GM19023 (cell line): Measurements from ENCODE around the gene MCC.

Experiments
- ATAC-seq: cut with Tn5 transposase; IDR thresholded peaks from one replicate; pipeline ENCODE4 v1.9.1; 2021; ENCODE audit warnings: mild to moderate bottlenecking, moderate library complexity; ENCODE audit not compliant: unreplicated experiment

MCC gene

DNA sequence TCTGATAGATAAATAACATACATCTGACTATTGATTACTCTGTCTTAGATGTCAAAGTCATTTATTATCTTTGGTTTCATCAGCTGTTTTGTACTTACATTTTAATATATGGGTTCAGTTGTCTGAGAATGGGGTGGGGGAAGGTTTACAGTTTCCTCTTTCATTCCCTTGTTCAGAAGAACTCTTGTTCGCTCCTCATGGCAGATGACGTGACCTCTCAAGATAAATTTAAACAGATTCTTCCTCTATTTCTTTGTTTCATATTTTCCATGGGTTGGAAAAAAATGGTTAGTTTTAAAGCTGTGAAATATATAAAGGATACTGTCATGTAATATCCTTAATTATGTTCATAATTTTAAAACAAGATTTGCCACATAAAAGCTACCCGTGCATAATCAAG is 114.8 kb downstream of the MCC start:
- ATAC-seq: no peak

DNA sequence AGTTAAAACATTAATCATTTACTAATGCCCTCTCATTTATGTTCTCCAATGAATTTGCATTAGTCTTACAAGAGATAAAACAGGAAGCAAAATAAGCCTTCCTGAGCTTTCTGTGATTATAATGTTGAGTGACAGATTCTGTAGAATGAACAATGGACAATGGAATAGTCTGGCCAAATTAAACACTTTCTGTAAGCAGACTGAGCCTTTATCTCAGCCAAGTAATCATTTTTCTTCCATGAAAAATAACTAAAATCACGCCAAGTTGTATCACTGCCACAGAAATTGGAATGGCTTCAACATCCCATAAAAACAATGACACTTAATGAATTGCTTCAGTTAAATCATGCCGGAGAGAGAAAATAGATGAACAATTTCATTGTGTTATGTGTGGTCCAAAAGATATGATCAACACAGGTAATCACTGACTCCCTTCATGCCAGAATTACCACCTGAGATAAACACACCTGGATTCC is 116.5 kb downstream of the MCC start:
- no peak for ATAC-seq

DNA sequence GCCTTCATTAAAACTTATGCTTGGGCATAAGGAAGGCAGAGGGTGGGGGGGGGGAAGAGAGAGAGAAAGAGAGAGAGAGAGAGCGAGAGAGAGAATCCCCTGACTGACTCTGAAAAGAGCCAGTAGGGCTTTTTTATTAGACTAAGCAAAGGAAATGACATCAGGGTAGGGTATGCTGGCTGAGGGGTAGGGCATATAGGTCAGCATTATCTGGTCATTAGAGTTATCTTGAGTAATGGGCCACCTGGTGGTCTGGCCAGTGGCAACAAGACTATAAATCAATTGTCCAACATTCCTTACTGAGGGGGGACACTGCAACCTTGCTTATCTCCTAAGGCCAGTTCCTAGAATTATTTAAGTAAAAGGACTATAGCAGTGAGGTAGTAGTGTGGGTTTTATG is 120.7 kb downstream of the MCC start:
- no peak for ATAC-seq

DNA sequence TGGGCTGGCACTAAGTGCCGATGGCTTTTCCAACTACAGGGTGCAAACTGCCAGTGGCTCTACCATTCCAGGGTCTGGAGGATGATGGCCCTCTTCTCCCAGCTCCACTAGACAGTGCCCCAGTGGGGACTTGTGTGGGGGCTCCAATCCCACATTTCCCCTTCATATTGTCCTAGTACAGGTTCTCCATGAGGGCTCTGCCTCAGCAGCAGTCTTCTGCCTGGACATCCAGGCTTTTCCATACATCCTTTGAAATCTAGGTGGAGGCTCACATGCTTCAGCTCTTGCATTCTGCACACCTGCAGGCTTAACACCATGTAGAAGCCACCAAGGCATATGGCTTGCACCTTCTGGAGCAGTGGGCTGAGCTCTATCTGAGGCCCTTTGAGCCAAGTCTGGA is 123.8 kb downstream of the MCC start:
- ATAC-seq: no peak

DNA sequence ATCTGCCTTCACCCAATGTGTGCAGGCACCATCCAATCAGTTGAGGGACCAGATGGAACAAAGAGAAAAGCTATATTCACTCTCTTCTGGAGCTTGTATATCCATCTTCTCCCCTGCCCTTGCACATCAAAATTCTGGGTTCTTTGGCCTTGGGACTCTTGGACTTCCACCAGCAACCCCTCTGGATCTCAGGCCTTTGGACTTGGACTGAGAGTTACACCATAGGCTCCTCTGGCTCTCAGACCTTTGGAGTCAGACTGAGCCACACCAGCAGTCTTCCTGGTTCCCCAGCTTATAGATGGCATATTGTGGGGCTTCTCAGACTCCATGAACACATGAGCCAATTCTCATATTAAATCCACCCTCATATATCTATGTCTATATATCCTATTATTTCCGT is 126.6 kb downstream of the MCC start:
- ATAC-seq: no peak

DNA sequence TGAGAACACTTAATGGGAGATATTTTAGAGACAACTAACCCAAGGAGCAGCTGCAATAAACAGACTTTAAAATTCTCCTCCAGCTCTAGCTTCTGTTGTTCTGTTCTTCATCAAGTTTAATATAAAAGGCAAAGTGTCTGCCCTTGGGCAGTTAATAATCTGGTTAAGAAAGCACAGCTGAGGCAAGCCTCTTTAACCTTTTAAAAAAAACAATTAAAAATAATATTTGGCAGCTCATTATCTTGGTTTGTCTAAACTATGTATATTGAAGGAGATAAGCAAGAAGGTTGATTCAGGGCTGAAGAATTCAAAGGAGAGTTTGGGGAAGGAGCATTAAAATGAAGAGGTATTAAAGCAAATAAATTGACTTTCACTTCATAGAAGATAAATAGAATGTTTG is 128.8 kb downstream of the MCC start:
- no peak for ATAC-seq

DNA sequence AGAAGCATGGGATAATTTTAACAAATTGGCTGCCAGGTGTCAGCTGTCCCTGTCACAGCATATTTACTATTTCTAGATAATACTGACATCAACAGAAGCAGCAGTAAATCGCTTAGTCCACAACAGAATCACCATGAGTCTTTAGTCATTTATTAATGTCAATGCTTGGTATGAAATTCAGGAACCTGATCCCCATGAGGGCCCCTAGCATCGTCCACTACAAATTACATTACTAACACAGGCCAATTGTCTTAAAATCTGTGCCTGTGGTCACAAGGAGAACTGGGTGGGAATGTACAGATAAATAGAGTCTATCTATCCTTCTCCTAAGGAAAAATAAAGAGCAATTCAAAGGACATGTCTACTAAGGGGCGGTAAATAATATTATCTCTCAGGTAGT is 129.6 kb downstream of the MCC start:
- no peak for ATAC-seq

DNA sequence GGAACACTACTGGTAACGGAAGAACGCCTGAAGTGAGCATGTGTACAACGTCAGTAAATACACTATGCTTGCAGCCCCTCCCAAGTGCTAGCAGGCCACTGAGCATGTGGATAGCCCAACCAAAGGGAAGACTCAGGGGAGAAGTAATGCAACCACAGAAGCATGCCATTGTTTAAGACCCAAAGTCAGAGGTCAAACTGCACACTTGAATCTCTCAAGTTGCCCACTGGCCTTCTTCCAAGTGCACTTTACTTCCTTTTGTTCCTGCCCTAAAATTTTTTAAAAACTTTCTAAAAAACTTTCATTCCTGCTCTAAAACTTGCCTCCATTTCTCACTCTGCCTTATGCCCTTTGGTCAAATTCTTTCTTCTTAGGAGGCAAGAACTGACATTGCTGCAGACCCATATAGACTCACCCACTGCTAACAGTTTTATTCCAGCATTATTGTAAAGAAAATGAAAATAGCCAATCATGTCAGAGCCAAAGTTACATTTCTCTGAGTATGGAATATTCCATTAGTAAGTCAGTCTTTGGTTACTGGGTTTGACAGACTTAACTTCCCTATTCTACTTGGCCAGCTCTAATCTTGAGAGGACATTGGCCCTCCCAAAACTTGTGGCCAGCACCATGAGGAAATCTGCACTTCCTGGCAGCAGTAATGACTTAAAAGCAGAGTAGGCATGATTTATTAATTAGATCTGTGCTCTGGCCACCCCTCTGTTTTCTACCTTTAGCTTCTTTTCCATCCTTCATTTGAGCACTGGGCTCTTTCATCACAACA is 130.4 kb downstream of the MCC start:
- ATAC-seq: no peak

DNA sequence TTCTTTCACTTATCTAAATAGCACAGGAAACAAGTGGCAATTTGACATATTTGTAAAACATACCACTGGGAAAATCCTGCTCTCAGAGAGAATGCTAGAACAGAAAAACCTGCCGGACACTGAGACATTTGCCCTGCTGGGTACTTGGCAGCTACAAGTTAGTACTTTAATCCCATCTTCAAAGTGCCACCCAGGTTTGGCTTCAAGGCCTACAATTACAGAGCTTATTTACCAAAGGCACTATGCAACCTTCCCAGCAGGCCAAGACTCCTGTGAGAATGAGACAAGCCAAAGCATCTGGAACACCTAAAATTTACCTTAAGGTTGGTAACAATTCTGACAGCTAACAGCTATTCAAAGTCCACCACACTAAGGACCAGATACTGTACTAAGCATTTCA is 131.8 kb downstream of the MCC start:
- no peak for ATAC-seq

DNA sequence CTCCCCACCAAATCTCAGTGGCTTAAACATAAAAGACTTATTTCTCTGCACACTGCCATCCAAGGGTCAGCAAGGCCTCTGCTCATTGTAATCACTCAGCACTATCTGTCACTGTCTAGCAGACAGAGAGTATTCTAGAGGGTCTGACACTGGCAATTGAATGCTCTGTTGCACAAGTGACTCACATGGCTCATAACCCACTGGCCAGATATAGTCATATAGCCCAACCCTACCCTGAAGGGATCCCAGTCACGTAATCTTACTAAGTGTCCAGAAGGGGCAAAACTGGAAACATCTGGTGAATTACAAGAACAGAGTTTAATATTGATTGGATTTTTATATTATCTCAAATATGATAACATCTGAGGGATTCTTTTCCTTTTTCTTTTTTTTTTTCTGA is 134.2 kb downstream of the MCC start:
- no peak for ATAC-seq

DNA sequence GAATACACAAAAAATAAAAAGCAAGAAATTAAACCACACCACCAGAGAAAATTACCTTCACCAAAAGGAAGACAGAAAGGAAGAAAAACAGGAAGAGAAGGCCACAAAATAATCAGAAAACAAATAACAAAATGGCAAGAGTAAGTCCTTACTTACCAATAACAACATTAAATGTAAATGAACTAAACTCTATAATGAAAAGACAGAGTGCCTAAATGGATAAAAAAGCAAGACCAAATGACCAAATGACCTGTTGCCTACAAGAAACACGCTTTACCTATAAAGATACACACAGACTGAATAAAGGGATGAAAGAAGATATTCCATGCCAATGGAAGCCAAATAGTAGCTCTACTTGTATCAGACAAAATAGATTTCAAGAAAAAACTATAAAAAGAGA is 140.7 kb downstream of the MCC start:
- ATAC-seq: no peak

DNA sequence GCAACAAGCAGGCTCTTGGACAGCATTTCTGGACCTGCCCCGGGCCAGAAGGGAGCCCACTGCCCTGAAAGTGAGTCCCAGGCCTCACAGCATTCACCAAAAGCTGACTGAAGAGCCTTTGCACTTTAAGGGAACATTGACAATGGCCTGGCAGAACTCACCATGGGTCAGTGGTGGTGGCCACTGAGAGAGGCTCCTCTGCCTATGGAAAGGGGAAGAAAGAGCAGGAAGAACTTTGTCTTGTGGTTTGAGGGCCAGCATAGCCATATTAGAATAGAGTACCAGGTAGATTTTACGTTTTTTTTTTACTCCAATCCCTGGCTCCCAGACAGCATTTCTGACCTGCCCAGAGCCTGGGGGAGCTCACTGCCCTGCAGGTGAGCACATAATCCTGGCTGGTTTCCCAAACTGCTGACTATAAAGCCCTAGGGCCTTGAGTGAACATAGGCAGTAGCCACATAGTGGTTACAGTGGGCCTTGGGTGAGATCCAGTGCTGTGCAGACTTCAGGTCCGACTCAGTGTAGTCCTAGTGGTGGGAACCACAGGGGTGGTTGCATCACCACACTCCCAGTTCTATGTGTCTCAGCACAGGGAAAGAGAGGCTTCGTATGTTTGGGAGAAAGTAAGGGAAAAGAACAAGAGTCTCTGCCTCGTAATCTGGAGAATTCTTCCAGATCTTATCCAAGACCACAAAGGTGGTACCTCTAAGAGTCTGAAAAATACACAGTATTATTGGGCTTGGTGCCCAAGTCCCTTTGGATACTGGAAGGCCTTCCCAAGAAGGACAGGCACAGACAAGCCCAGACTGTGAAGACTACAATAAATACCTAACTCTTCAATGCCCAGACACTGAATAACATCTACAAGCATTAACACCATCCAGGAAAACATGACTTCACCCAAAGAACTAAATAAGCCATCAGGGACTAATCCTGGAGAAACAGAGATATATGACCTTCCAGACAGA is 143.0 kb downstream of the MCC start:
- no peak for ATAC-seq

DNA sequence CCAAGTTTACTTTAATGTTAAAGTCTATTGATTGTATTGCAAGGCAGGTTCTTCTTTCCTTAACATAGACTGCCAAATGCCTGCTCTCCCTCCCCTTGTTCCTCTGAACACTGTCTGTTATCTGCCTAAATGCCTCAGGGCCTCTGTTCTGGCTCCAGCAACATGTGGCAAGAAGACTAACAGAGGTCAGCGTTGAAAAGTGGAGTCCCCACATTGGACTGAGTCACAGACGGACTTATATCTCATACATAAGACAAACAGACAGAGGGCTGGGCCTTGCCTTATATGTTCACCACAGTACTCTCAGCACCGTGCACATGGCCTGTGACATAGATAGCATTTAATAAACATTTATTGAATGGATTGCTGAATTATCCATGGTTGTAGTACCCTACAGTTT is 144.9 kb downstream of the MCC start:
- no peak for ATAC-seq

DNA sequence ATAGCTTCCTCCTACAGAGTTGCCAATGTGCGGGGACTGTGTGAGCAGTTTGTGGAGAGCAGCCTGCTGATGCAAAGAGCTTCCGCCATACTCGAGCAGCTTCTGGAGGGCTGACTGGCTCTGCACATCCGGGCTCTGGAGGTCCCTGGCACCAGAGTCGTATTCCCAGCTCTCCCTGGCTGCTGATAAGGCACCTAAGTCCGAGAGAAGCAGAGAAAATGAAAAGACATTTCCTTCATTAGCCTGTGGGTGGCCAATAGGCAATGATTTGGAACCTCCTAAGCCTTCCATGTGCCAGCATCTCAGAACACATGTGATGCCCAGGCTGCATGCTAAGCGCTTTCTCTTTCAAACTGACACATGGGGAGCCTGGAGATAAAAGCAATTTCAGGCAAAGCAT is 147.7 kb downstream of the MCC start:
- no peak for ATAC-seq

DNA sequence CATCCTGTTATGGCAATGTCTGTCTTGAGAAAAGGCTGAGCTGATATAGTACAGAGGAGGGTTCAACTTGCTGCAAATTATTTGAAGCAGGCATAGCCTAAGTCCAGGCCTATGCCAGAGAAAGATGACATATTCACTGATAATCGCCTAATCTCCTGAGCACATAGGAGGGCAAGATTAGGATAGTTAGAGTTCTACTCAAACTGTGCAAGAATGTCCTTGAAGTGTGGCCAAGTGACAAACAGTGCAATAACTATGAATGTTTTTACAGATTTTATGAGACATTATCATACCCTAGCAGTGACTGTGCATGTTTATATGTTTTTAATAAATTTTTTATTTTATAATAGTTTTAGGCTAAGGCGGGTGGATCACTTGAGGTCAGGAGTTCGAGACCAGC is 149.6 kb downstream of the MCC start:
- ATAC-seq: no peak

DNA sequence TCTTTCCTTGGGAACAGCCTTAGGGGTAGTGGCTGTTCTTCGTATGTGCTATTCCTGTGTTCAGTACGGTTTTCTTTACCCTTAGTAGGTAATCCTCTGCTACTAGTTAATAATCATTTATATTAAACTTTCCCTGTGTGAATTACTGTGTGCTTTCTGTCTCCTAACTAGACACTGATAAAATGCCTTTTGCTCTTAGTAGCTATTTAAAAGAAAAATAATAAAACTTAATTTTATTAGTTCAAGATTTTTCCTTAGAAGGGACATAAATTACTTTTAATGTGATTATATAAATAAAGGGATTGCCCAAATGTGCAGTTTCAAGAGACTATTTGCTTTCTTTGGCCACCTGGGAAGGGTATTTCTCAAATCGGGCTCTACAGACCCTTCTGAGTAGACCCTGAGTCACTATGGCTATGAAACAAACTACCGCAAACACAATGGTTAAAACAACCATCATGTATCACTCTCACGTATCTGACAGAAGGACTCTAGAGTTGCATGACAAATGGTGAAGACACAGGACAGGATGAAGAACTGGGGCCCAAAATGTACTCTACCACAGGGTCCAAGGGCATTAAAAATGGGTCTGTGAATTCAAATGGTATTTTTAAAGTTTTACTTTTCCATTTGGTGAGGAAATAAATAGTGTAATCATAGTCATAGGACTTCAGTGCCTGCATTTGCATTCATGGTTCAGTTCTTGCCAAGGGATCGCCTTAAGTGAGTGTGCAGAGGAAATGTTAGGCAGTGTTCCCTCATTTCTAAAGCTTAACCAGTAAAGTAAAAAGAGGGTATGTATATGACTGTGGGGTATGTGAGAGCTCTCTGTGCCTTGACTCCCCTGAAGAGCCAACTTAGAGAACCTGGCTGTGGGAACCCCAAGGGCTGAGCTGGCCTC is 150.5 kb downstream of the MCC start:
- ATAC-seq: no peak

DNA sequence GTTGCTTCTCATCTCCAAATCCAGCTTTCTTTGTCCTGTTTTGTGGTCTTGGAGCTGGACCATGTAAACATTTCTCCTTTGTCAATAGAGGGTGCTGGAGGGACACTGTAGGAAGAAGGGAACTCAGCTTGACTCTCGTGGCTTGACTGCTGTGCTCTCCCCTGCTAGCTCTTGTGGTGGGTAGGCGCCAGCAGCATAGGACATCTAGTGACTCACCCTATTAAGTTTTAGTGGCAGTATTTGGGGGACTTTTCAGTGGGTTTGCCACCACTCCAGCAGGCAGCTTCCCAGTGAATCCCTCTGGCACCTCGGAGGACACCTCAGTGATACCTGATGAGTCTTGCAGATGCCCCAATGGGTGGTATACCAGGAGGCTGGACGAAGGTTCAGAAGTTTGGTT is 151.3 kb downstream of the MCC start:
- no peak for ATAC-seq

DNA sequence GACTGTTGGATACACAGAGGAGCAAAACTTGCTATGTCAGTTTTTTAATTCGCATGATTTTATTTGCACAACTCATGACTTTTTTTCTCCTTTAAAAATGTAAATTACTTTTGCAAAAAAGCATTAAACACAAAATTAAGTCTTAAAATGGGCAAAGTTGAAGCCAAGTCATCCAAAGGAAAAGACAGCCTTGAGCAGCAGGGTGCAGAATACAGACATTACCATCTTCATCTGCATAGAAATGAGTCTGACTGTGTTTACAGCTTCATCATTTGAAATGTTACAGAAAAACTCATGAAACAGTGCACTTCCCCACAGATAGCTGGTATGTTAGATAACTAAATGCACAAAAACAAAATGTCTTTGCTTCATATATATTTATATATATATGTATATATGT is 154.8 kb downstream of the MCC start:
- ATAC-seq: no peak

DNA sequence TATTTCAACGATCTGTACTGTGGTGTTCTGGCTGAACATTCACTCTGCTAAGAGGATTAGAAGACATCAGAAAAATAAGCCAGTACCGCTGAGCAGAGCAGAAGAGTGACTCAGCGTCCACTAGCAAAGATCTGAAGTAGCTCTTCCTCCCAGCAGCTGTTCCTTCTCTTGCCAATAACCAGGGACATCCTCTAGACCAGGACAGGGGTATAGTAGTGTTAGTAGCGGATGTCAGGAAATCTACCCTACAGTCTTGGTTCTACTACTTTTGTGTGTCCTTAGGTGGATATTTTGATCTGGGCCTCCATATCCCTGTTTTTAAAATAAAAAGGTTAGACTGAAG is 157.1 kb downstream of the MCC start:
- ATAC-seq: no peak

DNA sequence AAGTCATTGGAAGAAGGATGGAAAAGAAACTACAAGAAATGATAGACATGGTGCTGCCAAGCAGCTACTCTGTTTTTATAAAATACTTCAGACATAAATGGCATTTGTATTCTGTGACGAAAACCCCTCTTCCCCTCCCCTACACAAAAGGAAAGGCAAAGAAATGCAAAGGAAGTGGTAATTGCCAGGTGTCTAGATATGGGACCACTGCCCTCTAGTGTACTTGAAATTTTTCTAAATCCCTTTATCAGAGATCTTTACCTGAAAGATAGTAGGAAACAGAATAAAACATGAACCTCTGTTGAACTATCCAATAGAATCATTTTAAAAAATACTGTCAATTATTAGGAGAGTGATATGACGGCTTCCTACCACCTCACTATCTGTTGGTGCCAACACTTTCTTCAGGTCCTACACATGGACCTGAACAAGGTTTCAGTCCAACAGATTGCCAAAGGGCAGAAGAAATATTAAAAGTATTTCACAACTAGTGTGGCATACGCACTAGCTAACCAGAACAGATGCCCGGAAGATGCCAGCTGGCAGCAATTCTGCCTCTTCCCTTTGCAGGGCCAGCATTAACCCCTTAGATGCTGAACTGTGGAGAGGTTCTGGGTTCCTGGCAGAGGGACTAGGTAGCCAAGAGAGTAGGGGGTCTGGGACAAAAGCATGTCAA is 157.6 kb downstream of the MCC start:
- peak; percentile 73 for ATAC-seq

DNA sequence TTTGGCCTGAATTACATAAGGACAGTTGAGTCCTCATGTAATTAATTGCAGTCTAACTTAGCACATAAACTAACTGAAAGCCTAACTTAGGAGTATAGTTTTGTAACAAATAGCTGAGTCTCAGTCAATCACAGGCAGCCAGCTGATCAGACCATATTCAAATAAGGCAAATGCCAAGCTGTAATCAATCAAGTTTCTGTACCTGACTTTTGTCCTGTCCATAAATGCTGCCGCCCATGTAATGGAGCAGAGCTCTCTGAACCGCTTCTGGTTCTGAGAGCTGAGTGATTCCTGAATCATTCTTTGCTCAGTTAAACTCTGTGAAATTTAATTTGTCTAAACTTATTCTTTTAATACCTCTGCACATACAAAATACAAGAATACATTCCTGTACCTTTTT is 158.3 kb downstream of the MCC start:
- no peak for ATAC-seq
